GM12801 (cell line): ENCODE measurements around the gene NEO1.

ENCODE experiments used
- CTCF ChIP-seq: IDR thresholded peaks from one replicate; pipeline ENCODE4 v1.5.1; 2011; ENCODE audit warnings: control low read depth; ENCODE audit not compliant: insufficient read length; ENCODE audit errors: extremely low read depth

Gene NEO1

GRCh38 chr15:73225358-73226015 is 173.2 kb downstream of the NEO1 start:
- no peak for TF ChIP-seq CTCF

- no peak for TF ChIP-seq CTCF
These were observed 174.0 kb downstream of the NEO1 start for GRCh38 chr15:73226093-73226814.

GRCh38 chr15:73227433-73228056 is 175.3 kb downstream of the NEO1 start:
- TF ChIP-seq CTCF, result no peak

GRCh38 chr15:73228128-73228646 is 175.9 kb downstream of the NEO1 start:
- no peak for TF ChIP-seq CTCF

- no peak for TF ChIP-seq CTCF
These were observed 179.6 kb downstream of the NEO1 start for GRCh38 chr15:73231661-73232419.

- TF ChIP-seq CTCF, result no peak
These were observed 180.5 kb downstream of the NEO1 start for GRCh38 chr15:73232776-73233175.

- no peak for TF ChIP-seq CTCF
These were observed 181.4 kb downstream of the NEO1 start for GRCh38 chr15:73233623-73234022.
